A549 treated with ZK216348 at 1 μM for 4 hours (cell line): ENCODE measurements around the gene NUP43. TPM values are rescaled to one million over a fixed set of nuclear protein-coding genes. Genes with fewer than 3 reads are reported as not detected.

Experiments
- total RNA-seq: library from RNA; stranded (reverse); fragments of 200-300 nt; extraction: Qiagen RNA extraction; gene quantifications from 5 replicates; pipeline ENCODE4 v1.2.3, GENCODE V29; 2022; ENCODE audit warnings: low read depth

NUP43 gene
- 10.3 to 15.5 TPM (median 15.2 TPM) in 5 replicates for total RNA-seq

GRCh38 chr6:149746147-149746946, at the start of gene NUP43:
TSS of gene NUP43 (minus strand) at chr6:149746529. CDS start at chr6:149746495, 34 bp downstream.

DNA sequence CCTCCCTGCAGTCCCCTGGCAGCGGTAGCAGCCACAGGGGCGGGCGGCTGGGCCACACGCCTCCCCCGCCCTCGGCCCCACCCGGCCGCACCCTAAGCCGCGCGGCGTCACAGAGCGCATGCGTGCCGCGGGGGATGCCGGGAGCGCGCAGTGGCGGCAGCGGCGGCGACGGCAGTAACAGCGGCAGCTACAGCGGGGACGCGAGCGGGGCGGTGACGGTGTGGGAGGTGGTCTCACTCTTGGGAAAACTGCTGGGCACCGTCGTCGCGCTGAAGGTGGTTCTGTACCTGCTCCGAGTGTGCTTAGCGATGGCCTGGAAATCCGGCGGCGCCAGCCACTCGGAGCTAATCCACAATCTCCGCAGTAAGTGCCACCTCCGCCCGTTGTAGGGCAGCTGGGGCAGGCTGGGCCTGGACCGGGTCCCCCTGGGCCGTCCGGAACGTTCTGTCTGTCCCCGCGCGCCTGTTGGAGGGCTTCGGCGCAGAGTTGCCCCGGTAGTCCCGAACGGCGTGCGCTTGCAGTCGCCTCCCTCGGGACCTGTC, 3.3 kb upstream of the NUP43 start, which contains the start of gene PCMT1:
TSS of gene PCMT1 (plus strand) at position 148 of the 542 bp plus-strand sequence. CDS start at position 309, 161 bp downstream.

DNA sequence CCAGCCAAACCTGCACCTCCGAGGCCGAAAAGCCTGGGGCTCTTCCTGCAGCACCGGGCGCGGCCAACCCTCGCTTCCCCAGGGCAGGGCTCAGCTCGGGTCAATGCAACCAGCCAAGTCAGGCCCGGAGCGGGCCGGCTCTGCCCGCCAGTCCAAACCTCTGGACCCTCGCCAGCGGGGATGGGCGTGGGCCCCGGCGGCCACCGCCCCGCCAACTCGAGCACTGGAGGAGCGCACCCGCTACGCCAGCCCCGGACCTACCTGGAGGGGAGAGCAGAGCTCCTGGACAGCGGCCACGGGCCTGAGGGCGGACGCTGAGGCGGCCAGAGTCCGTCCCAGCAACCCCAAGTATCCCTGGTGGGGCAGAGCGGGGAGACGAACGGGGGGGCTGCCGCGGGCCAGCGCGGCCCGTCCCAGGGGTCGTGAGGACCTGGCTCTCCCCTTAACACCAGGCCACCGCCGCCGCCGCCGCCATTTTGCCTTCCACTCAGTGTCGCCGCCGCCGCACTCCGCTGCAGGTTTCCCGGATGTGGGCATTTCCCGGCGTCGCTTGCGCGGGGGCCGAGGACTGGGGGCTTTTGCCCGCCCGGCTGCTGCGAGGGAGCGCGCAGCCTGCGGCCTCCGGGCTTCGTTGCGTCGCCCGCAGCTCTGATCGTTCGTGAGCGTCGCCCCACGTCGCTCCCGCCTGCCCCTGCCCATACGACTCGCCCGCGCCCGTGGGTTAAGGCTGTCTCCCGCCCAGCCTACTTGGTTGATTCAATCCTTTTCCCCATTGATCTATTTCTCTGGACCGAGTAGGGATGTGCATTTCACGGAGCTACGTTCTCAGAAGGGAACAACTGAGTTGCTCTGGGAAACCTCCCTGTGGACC, 28.5 kb downstream of the NUP43 start, which contains the start of gene LATS1:
TSS of gene LATS1 (minus strand) at position 514 of the 871 bp plus-strand sequence. CDS start 15,975 bp downstream, outside the sequence.

Other genes starting within 250 kb of the NUP43 start
- gene PPIL4, start 200.5 kb downstream of the NUP43 start, total RNA-seq = 13.0 to 29.4 TPM (median 14.5 TPM) in 5 replicates
- gene GINM1, start 180.2 kb downstream of the NUP43 start, total RNA-seq = 20.4 to 35.5 TPM (median 25.9 TPM) in 5 replicates
- gene KATNA1, start 97.8 kb downstream of the NUP43 start, total RNA-seq = 9.3 to 12.2 TPM (median 11.0 TPM) in 5 replicates
- gene LATS1, start 28.4 kb downstream of the NUP43 start, total RNA-seq = 5.5 to 9.6 TPM (median 7.2 TPM) in 5 replicates
- gene PCMT1, start 3.2 kb upstream of the NUP43 start, total RNA-seq = 83.5 to 91.6 TPM (median 87.4 TPM) in 5 replicates
- 23.6 to 43.8 TPM (median 38.1 TPM) in 5 replicates for gene LRP11, start 117.8 kb upstream of the NUP43 start, total RNA-seq
- gene RAET1E, start 151.6 kb upstream of the NUP43 start, total RNA-seq = 2.1 to 4.1 TPM (median 2.7 TPM) in 5 replicates
- gene RAET1G, start 176.6 kb upstream of the NUP43 start, total RNA-seq = 7.7 to 10.6 TPM (median 9.8 TPM) in 5 replicates
- gene ULBP2, start 195.5 kb upstream of the NUP43 start, total RNA-seq = 3.3 to 4.3 TPM (median 3.9 TPM) in 5 replicates
- 0.73 to 1.3 TPM (median 1.00 TPM) in 5 replicates for gene ULBP1, start 217.4 kb upstream of the NUP43 start, total RNA-seq